Nephron progenitor cell (in vitro differentiated cells): ENCODE results near the gene EREG.
A peak's percentile ranks its signal among the peaks of the same experiment; 100 is the strongest.

Experiments used
- DNase-seq: peaks from one replicate; pipeline ENCODE4 v3.0.0; 2021
- H3K27ac Mint-ChIP-seq: 2 replicates; pipeline ENCODE4 v1.8.0; 2021; ENCODE audit warnings: mild to moderate bottlenecking, moderate library complexity, mixed read lengths
- H3K27me3 Mint-ChIP-seq: 2 replicates; pipeline ENCODE4 v1.8.0; 2021; ENCODE audit warnings: mild to moderate bottlenecking, low read depth, mixed read lengths; ENCODE audit not compliant: poor library complexity
- H3K36me3 Mint-ChIP-seq: 2 replicates; pipeline ENCODE4 v1.8.0; 2021; ENCODE audit warnings: low read depth, mixed read lengths
- H3K4me1 Mint-ChIP-seq: 2 replicates; pipeline ENCODE4 v1.8.0; 2021; ENCODE audit warnings: mixed read lengths
- H3K4me3 Mint-ChIP-seq: 2 replicates; pipeline ENCODE4 v1.8.0; 2021; ENCODE audit warnings: mild to moderate bottlenecking, moderate library complexity, mixed read lengths
- H3K9me3 Mint-ChIP-seq: 2 replicates; pipeline ENCODE4 v1.8.0; 2021; ENCODE audit warnings: mild to moderate bottlenecking, moderate library complexity, mixed read lengths
- TF ChIP-seq, protein P1 (sequence below): fragments of 200-600 bp; sonication (generic); IDR thresholded peaks from 2 replicates; pipeline ENCODE4 v1.5.0; 2021; ENCODE audit warnings: antibody characterized with exemption

EREG gene

DNA sequence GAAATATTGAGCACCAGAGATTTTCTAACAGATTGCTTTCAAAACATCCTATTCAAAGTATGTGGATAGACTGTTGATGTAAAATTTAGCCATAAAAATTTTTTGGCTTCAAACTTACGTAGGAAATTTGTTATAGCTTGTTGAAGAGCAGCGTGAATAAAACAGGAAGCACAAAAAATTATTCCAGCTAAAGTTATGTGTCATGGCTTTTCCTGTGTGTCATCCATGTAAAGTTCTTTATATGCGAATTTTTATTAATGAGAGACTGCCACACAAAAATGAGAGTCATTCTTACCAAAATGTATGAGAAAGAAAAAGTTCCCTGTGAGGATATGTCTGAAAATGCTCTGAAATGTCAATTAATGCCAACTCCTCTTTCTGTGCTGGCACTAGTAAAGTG, 37.2 kb upstream of the EREG start:
- Mint-ChIP-seq H3K27ac (no peak overlapping the region), H3K9me3 (no peaks in the 10 kb centered on the region), H3K36me3 (no peaks in the 10 kb centered on the region), H3K4me3 (no peak overlapping the region), H3K4me1 (no peaks in the 10 kb centered on the region), H3K27me3 (no peaks in the 10 kb centered on the region)
- DNase-seq: no peak
- TF ChIP-seq, protein P1, sequence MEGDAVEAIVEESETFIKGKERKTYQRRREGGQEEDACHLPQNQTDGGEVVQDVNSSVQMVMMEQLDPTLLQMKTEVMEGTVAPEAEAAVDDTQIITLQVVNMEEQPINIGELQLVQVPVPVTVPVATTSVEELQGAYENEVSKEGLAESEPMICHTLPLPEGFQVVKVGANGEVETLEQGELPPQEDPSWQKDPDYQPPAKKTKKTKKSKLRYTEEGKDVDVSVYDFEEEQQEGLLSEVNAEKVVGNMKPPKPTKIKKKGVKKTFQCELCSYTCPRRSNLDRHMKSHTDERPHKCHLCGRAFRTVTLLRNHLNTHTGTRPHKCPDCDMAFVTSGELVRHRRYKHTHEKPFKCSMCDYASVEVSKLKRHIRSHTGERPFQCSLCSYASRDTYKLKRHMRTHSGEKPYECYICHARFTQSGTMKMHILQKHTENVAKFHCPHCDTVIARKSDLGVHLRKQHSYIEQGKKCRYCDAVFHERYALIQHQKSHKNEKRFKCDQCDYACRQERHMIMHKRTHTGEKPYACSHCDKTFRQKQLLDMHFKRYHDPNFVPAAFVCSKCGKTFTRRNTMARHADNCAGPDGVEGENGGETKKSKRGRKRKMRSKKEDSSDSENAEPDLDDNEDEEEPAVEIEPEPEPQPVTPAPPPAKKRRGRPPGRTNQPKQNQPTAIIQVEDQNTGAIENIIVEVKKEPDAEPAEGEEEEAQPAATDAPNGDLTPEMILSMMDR: no peak

DNA sequence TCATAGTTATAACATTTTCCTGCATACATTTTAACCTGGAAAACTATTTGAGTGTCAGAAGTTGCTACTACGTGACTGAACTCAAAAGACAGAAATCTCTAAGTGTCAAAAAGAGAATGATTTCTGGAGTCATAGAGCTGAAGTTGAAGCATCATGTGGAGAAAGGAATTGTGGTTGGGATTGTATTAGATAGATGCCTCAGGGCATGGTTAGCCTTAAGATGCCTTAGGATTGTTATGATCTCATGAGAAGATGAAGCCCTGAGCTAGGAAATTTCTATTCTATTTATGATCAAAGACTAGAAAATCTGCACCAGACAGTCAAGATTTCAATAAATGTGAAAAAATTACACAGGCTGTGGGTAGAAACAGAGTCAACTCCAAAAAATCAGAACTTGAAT, 36.4 kb upstream of the EREG start:
- H3K4me1 Mint-ChIP-seq: no peaks in the 10 kb centered on the region
- H3K36me3 Mint-ChIP-seq: no peaks in the 10 kb centered on the region
- H3K4me3 Mint-ChIP-seq: no peak overlapping the region
- no peak for DNase-seq
- no peaks in the 10 kb centered on the region for H3K9me3 Mint-ChIP-seq
- no peak overlapping the region for H3K27ac Mint-ChIP-seq
- TF ChIP-seq, protein P1: no peak
- no peaks in the 10 kb centered on the region for H3K27me3 Mint-ChIP-seq

DNA sequence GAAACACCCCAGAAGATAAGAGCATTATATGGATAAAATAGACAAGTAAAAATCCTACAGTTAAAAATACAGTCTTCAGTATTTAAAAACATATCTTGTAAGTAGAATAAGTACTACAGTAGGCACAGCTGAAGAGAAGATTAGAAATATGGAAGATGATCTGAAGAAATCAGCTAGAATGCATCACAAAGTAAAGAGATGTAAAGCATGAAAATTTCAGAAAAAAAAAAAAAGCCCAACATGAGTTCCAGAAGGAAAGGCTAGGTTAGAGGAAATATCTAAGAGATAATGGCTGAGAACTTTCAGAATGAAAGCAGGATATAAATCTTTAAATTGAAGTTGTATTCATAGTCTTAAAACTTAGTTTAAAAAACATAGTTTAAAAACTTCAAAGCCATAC, 35.6 kb upstream of the EREG start:
- Mint-ChIP-seq H3K4me3 (no peak overlapping the region), H3K4me1 (no peaks in the 10 kb centered on the region), H3K36me3 (no peaks in the 10 kb centered on the region), H3K27ac (no peak overlapping the region), H3K27me3 (no peaks in the 10 kb centered on the region), H3K9me3 (no peaks in the 10 kb centered on the region)
- DNase-seq: no peak
- TF ChIP-seq, protein P1: no peak

DNA sequence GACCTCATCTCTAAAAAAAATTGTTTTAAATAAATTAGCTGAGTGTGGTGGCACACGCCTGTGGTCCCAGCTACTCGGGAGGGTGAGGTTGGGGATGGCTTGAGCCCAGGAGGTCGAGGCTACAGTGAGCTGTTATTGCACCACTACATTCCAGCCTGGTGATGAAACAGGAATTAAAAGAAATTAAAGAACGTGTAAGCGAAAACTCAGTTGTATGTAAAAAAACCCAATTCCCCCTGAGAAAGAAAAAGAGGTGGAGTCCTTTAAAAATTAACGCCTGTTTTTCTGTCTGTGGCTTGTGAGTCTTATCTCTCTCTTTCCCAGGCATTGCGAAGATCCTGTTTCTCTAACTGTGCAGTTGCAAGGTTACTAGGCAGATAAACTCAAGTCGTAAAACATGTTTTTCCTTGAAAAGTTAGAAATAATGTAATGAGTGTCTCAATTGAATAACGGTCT, 34.6 kb upstream of the EREG start:
- TF ChIP-seq, protein P1: no peak
- Mint-ChIP-seq H3K36me3 (no peaks in the 10 kb centered on the region), H3K27ac (no peak overlapping the region), H3K4me3 (no peak overlapping the region), H3K27me3 (no peaks in the 10 kb centered on the region), H3K4me1 (no peaks in the 10 kb centered on the region), H3K9me3 (no peaks in the 10 kb centered on the region)
- DNase-seq: no peak

DNA sequence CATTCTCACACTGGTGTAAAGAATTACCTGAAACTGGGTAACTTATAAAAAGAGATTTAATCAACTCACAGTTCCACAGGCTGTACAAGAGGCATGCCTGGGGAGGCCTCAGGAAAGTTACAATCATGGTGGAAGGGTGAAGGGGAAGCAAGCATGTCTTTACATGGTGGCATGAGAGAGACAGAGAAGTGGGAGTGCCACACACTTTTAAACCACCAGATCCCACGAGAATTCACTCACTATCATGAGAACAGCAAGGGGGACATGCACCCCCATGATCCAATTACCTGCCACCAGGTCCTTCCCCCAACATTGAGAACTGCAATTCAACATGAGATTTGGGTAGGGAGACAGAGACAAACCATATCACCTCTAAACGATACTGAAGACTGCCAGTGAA, 33.7 kb upstream of the EREG start:
- H3K4me1 Mint-ChIP-seq: no peaks in the 10 kb centered on the region
- H3K27ac Mint-ChIP-seq: peak overlapping the region; percentile 36
- no peaks in the 10 kb centered on the region for H3K9me3 Mint-ChIP-seq
- no peak overlapping the region for H3K4me3 Mint-ChIP-seq
- H3K27me3 Mint-ChIP-seq: no peaks in the 10 kb centered on the region
- H3K36me3 Mint-ChIP-seq: no peaks in the 10 kb centered on the region
- no peak for DNase-seq
- TF ChIP-seq, protein P1: no peak

DNA sequence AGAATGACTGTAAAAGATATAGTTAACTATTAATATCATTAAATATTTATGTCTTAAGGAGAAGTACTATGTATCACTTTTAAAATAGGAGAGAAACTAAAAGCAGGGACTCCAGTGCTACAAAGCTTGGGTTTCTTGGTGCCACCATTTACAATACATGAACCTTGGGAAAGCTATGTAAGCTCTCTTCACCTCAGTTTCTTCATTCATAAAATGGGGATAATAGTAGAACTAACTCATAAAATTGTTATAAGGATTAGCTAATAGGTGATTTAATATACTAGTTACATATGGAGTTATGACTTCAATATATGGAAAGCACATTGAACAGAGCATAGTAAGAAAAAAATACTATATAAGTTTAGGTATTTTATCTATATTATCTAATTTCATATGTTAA, 33.0 kb upstream of the EREG start:
- Mint-ChIP-seq H3K36me3 (no peaks in the 10 kb centered on the region), H3K9me3 (no peaks in the 10 kb centered on the region), H3K27me3 (no peaks in the 10 kb centered on the region), H3K4me3 (no peak overlapping the region), H3K27ac (no peak overlapping the region), H3K4me1 (no peaks in the 10 kb centered on the region)
- TF ChIP-seq, protein P1: no peak
- no peak for DNase-seq
